HepG2 (cell line): ENCODE results near the gene CHEK2. TPM values are rescaled to one million over a fixed set of nuclear protein-coding genes. Genes with fewer than 3 reads are reported as not detected.

Experiments used
- GATAD1 ChIP-seq: IDR thresholded peaks from 2 replicates; pipeline ENCODE4 v1.6.1; 2016; ENCODE audit warnings: missing genetic modification reagents, missing compliant biosample characterization
- ZNF562 ChIP-seq: sonication (generic); formaldehyde crosslinking; IDR thresholded peaks from 2 replicates; pipeline ENCODE4 v1.8.0; 2022; ENCODE audit warnings: missing genetic modification reagents, borderline replicate concordance
- polyA plus RNA-seq, 8 experiments: library from polyadenylated mRNA; depleted of rRNA in 3 of 8; stranded (reverse) in 7 of 8; unstranded in 1 of 8; fragments of >200 nt; fragmentation: Illumina TruSeq in 4 of 8; extraction: Trizol in 4 of 8; gene quantifications; 2 replicates each; pipeline versions ENCODE4 v1.2.1 to v1.2.3, GENCODE V29; 2011 to 2016; ENCODE audit warnings: low read depth in 4 of 8, missing spikeins in 1 of 8, mixed read lengths in 1 of 8; ENCODE audit not compliant: insufficient read depth in 1 of 8
- total RNA-seq, 5 experiments: library from RNA; depleted of rRNA; stranded (reverse); fragments of >200 nt; fragmentation: Illumina TruSeq; extraction: Trizol; gene quantifications; 2 replicates each; pipeline ENCODE4 v1.2.3, GENCODE V29; 2016; ENCODE audit warnings: low read depth in 1 of 5
- TF ChIP-seq, protein P1 (sequence below): sonication (generic); formaldehyde crosslinking; IDR thresholded peaks from 2 replicates; pipeline ENCODE4 v1.4.0; 2020; ENCODE audit warnings: missing genetic modification reagents
- TF ChIP-seq, protein P2 (sequence below): sonication (generic); formaldehyde crosslinking; IDR thresholded peaks from one replicate; pipeline ENCODE4 v1.5.1; 2020; ENCODE audit warnings: mild to moderate bottlenecking, missing genetic modification reagents; ENCODE audit errors: not compliant biosample characterization
- TF ChIP-seq, protein P3 (sequence below): sonication (generic); formaldehyde crosslinking; IDR thresholded peaks from 2 replicates; pipeline ENCODE4 v1.8.1; 2023; ENCODE audit warnings: mild to moderate bottlenecking, inconsistent platforms, moderate library complexity, missing genetic modification reagents, borderline replicate concordance
- TF ChIP-seq, protein P4 (sequence below): IDR thresholded peaks from 2 replicates; pipeline ENCODE4 v1.6.1; 2016; ENCODE audit warnings: low read depth, missing genetic modification reagents, missing compliant biosample characterization

The CHEK2 gene
- total and polyA plus RNA-seq, 2 of the 13 experiments (the other 11 are each of a cell fraction or from before 2014, with no cell fraction given), result 27.0 to 40.5 TPM

DNA sequence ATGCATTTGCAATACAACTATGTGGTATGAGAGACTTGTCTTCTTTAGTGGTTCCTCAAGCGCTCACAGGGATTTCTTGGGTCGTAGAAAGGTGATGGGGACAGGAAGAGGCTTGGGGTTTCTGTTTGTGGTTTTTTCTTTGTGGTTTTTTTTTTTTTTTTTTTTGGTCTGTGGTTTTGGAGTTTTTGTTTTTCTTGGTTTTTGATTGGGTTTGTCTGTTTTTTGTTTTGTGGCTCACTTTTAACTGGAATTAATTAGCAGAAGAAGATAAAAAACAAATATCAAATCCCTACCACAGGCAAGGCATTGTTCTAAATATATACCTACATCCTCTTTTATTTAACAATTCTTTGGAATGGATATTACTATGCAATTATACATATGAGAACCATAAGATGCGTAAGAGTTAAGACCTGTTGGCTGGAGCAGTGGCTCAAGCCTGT, 67.5 kb downstream of the CHEK2 start (continued):
- TF ChIP-seq, protein P1, sequence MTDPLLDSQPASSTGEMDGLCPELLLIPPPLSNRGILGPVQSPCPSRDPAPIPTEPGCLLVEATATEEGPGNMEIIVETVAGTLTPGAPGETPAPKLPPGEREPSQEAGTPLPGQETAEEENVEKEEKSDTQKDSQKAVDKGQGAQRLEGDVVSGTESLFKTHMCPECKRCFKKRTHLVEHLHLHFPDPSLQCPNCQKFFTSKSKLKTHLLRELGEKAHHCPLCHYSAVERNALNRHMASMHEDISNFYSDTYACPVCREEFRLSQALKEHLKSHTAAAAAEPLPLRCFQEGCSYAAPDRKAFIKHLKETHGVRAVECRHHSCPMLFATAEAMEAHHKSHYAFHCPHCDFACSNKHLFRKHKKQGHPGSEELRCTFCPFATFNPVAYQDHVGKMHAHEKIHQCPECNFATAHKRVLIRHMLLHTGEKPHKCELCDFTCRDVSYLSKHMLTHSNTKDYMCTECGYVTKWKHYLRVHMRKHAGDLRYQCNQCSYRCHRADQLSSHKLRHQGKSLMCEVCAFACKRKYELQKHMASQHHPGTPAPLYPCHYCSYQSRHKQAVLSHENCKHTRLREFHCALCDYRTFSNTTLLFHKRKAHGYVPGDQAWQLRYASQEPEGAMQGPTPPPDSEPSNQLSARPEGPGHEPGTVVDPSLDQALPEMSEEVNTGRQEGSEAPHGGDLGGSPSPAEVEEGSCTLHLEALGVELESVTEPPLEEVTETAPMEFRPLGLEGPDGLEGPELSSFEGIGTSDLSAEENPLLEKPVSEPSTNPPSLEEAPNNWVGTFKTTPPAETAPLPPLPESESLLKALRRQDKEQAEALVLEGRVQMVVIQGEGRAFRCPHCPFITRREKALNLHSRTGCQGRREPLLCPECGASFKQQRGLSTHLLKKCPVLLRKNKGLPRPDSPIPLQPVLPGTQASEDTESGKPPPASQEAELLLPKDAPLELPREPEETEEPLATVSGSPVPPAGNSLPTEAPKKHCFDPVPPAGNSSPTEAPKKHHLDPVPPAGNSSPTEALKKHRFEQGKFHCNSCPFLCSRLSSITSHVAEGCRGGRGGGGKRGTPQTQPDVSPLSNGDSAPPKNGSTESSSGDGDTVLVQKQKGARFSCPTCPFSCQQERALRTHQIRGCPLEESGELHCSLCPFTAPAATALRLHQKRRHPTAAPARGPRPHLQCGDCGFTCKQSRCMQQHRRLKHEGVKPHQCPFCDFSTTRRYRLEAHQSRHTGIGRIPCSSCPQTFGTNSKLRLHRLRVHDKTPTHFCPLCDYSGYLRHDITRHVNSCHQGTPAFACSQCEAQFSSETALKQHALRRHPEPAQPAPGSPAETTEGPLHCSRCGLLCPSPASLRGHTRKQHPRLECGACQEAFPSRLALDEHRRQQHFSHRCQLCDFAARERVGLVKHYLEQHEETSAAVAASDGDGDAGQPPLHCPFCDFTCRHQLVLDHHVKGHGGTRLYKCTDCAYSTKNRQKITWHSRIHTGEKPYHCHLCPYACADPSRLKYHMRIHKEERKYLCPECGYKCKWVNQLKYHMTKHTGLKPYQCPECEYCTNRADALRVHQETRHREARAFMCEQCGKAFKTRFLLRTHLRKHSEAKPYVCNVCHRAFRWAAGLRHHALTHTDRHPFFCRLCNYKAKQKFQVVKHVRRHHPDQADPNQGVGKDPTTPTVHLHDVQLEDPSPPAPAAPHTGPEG (CRISPR knock-in tag), result no peak
- TF ChIP-seq ZNF562 (no peak), GATAD1 (CRISPR knock-in tag) (no peak)
- TF ChIP-seq, protein P2, sequence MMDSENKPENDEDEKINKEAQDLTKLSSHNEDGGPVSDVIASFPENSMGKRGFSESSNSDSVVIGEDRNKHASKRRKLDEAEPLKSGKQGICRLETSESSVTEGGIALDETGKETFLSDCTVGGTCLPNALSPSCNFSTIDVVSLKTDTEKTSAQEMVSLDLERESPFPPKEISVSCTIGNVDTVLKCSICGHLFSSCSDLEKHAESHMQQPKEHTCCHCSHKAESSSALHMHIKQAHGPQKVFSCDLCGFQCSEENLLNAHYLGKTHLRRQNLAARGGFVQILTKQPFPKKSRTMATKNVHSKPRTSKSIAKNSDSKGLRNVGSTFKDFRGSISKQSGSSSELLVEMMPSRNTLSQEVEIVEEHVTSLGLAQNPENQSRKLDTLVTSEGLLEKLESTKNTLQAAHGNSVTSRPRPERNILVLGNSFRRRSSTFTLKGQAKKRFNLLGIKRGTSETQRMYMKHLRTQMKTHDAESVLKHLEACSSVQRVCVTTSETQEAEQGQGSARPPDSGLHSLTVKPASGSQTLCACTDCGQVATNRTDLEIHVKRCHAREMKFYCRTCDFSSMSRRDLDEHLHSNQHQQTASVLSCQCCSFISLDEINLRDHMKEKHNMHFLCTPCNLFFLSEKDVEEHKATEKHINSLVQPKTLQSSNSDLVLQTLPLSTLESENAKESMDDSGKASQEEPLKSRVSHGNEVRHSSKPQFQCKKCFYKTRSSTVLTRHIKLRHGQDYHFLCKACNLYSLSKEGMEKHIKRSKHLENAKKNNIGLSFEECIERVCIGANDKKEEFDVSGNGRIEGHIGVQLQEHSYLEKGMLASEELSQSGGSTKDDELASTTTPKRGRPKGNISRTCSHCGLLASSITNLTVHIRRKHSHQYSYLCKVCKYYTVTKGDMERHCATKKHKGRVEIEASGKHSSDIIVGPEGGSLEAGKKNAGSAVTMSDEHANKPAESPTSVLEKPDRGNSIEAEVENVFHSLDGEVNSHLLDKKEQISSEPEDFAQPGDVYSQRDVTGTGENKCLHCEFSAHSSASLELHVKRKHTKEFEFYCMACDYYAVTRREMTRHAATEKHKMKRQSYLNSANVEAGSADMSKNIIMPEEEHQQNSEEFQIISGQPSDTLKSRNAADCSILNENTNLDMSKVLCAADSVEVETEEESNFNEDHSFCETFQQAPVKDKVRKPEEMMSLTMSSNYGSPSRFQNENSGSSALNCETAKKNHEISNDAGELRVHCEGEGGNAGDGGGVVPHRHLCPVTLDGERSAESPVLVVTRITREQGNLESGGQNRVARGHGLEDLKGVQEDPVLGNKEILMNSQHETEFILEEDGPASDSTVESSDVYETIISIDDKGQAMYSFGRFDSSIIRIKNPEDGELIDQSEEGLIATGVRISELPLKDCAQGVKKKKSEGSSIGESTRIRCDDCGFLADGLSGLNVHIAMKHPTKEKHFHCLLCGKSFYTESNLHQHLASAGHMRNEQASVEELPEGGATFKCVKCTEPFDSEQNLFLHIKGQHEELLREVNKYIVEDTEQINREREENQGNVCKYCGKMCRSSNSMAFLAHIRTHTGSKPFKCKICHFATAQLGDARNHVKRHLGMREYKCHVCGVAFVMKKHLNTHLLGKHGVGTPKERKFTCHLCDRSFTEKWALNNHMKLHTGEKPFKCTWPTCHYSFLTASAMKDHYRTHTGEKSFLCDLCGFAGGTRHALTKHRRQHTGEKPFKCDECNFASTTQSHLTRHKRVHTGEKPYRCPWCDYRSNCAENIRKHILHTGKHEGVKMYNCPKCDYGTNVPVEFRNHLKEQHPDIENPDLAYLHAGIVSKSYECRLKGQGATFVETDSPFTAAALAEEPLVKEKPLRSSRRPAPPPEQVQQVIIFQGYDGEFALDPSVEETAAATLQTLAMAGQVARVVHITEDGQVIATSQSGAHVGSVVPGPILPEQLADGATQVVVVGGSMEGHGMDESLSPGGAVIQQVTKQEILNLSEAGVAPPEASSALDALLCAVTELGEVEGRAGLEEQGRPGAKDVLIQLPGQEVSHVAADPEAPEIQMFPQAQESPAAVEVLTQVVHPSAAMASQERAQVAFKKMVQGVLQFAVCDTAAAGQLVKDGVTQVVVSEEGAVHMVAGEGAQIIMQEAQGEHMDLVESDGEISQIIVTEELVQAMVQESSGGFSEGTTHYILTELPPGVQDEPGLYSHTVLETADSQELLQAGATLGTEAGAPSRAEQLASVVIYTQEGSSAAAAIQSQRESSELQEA (CRISPR knock-in tag), result no peak
- TF ChIP-seq, protein P3, sequence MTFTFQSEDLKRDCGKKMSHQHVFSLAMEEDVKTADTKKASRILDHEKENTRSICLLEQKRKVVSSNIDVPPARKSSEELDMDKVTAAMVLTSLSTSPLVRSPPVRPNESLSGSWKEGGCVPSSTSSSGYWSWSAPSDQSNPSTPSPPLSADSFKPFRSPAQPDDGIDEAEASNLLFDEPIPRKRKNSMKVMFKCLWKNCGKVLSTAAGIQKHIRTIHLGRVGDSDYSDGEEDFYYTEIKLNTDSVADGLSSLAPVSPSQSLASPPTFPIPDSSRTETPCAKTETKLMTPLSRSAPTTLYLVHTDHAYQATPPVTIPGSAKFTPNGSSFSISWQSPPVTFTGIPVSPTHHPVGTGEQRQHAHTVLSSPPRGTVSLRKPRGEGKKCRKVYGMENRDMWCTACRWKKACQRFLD, result no peak
- TF ChIP-seq, protein P4, sequence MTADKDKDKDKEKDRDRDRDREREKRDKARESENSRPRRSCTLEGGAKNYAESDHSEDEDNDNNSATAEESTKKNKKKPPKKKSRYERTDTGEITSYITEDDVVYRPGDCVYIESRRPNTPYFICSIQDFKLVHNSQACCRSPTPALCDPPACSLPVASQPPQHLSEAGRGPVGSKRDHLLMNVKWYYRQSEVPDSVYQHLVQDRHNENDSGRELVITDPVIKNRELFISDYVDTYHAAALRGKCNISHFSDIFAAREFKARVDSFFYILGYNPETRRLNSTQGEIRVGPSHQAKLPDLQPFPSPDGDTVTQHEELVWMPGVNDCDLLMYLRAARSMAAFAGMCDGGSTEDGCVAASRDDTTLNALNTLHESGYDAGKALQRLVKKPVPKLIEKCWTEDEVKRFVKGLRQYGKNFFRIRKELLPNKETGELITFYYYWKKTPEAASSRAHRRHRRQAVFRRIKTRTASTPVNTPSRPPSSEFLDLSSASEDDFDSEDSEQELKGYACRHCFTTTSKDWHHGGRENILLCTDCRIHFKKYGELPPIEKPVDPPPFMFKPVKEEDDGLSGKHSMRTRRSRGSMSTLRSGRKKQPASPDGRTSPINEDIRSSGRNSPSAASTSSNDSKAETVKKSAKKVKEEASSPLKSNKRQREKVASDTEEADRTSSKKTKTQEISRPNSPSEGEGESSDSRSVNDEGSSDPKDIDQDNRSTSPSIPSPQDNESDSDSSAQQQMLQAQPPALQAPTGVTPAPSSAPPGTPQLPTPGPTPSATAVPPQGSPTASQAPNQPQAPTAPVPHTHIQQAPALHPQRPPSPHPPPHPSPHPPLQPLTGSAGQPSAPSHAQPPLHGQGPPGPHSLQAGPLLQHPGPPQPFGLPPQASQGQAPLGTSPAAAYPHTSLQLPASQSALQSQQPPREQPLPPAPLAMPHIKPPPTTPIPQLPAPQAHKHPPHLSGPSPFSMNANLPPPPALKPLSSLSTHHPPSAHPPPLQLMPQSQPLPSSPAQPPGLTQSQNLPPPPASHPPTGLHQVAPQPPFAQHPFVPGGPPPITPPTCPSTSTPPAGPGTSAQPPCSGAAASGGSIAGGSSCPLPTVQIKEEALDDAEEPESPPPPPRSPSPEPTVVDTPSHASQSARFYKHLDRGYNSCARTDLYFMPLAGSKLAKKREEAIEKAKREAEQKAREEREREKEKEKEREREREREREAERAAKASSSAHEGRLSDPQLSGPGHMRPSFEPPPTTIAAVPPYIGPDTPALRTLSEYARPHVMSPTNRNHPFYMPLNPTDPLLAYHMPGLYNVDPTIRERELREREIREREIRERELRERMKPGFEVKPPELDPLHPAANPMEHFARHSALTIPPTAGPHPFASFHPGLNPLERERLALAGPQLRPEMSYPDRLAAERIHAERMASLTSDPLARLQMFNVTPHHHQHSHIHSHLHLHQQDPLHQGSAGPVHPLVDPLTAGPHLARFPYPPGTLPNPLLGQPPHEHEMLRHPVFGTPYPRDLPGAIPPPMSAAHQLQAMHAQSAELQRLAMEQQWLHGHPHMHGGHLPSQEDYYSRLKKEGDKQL (CRISPR knock-in tag), result no peak
